IMR-90 (cell line): ENCODE data around the gene KCNH2. TPM values are rescaled to one million over a fixed set of nuclear protein-coding genes. Genes with fewer than 3 reads are reported as not detected.
A peak's percentile ranks its signal among the peaks of the same experiment; 100 is the strongest.

Experiments
- ATAC-seq: fragments of 200-7000 bp; cut with Tn5 transposase; 2 replicates; pipeline ENCODE4 v1.9.1; 2020; ENCODE audit warnings: low read depth, mild to moderate bottlenecking, moderate library complexity
- BruUV-seq: library from RNA; stranded (reverse); fragments of 400-500 nt; replicated peaks from 2 replicates; lab custom pipeline; 2021; lab: Mats Ljungman, UMichigan
- CTCF ChIA-PET: fragments of 300-600 bp; formaldehyde crosslinking; extraction: SDS; loops from one replicate; lab custom pipeline; 2021; ENCODE audit warnings: antibody characterized with exemption; lab: Yijun Ruan, JAX
- POLR2A ChIA-PET: fragments of 300-600 bp; sonication (Branson Sonifier 250); formaldehyde crosslinking; loops from one replicate; lab custom pipeline; 2022; ENCODE audit warnings: antibody characterized with exemption; ENCODE audit not compliant: unreplicated experiment; lab: Charles Lee
- DNase-seq: peaks from one replicate; pipeline ENCODE4 v3.0.0; 2013
- H2AFZ ChIP-seq: replicated peaks from 2 replicates; pipeline ENCODE3; 2013; ENCODE audit warnings: low read length, mild to moderate bottlenecking; ENCODE audit not compliant: poor library complexity
- H2AK5ac ChIP-seq: 2 replicates; pipeline ENCODE4 v1.6.1; 2013; ENCODE audit warnings: low read depth, low read length, inconsistent platforms
- H2AK9ac ChIP-seq: replicated peaks from 2 replicates; pipeline ENCODE3; 2013; ENCODE audit warnings: mild to moderate bottlenecking, low read depth, low read length, moderate library complexity; ENCODE audit not compliant: poor library complexity
- H2BK120ac ChIP-seq: 2 replicates; pipeline ENCODE4 v1.6.1; 2013; ENCODE audit warnings: low read depth, low read length, inconsistent platforms
- H2BK15ac ChIP-seq: 3 replicates; pipeline ENCODE4 v1.6.1; 2013; ENCODE audit warnings: low read depth, low read length, inconsistent platforms
- H2BK20ac ChIP-seq: 2 replicates; pipeline ENCODE4 v1.6.1; 2013; ENCODE audit warnings: low read depth, mild to moderate bottlenecking, inconsistent platforms, low read length, moderate library complexity
- H2BK5ac ChIP-seq: 2 replicates; pipeline ENCODE4 v1.6.1; 2013; ENCODE audit warnings: mild to moderate bottlenecking, low read depth, low read length, inconsistent platforms; ENCODE audit not compliant: poor library complexity, severe bottlenecking
- H3K14ac ChIP-seq: replicated peaks from 2 replicates; pipeline ENCODE4 v1.6.1; 2013; ENCODE audit warnings: low read depth, low read length, inconsistent platforms
- H3K18ac ChIP-seq: 2 replicates; pipeline ENCODE4 v1.6.1; 2013; ENCODE audit warnings: low read depth, low read length, control low read depth
- H3K23ac ChIP-seq: 2 replicates; pipeline ENCODE4 v1.6.1; 2013; ENCODE audit warnings: low read depth, low read length, inconsistent platforms
- H3K27ac ChIP-seq: 2 replicates; pipeline ENCODE4 v1.5.1; 2013; ENCODE audit warnings: mild to moderate bottlenecking, control low read depth, low read length; ENCODE audit not compliant: insufficient read depth
- H3K27me3 ChIP-seq: 2 replicates; pipeline ENCODE4 v1.6.1; 2013; ENCODE audit warnings: low read length; ENCODE audit not compliant: control insufficient read depth, insufficient read depth
- H3K36me3 ChIP-seq: 2 replicates; pipeline ENCODE4 v1.6.1; 2013; ENCODE audit warnings: low read length, mixed read lengths; ENCODE audit not compliant: control insufficient read depth, insufficient read depth
- H3K4ac ChIP-seq: 2 replicates; pipeline ENCODE4 v1.6.1; 2013; ENCODE audit warnings: low read depth, low read length, inconsistent platforms
- H3K4me1 ChIP-seq: 2 replicates; pipeline ENCODE4 v1.6.1; 2013; ENCODE audit warnings: low read length, mixed read lengths; ENCODE audit not compliant: control insufficient read depth, insufficient read depth
- H3K4me2 ChIP-seq: 2 replicates; pipeline ENCODE4 v1.6.1; 2013; ENCODE audit warnings: low read depth, mild to moderate bottlenecking, control low read depth, low read length, moderate library complexity
- H3K4me3 ChIP-seq: 2 replicates; pipeline ENCODE4 v1.5.1; 2013; ENCODE audit warnings: low read depth, mild to moderate bottlenecking, control low read depth, low read length, moderate library complexity; ENCODE audit not compliant: insufficient read depth
- H3K56ac ChIP-seq: 2 replicates; pipeline ENCODE4 v1.6.1; 2013; ENCODE audit warnings: low read length, inconsistent platforms; ENCODE audit not compliant: insufficient read depth; ENCODE audit errors: extremely low read depth
- H3K79me1 ChIP-seq, 2 experiments: 2 replicates each; pipeline ENCODE4 v1.6.1; 2013; ENCODE audit warnings: low read length in 2 of 2, inconsistent platforms in 1 of 2, low read depth in 1 of 2
- H3K9ac ChIP-seq: 2 replicates; pipeline ENCODE4 v1.6.1; 2013; ENCODE audit warnings: low read depth, low read length, control low read depth
- H3K9me1 ChIP-seq: 2 replicates; pipeline ENCODE4 v1.6.1; 2013; ENCODE audit warnings: low read length, inconsistent platforms; ENCODE audit not compliant: insufficient read depth
- H3K9me3 ChIP-seq: 2 replicates; pipeline ENCODE4 v1.6.1; 2013; ENCODE audit warnings: low read length; ENCODE audit not compliant: control insufficient read depth, insufficient read depth
- H4K20me1 ChIP-seq: 2 replicates; pipeline ENCODE4 v1.6.1; 2013; ENCODE audit warnings: low read length, inconsistent platforms; ENCODE audit not compliant: insufficient read depth
- H4K5ac ChIP-seq: 2 replicates; pipeline ENCODE4 v1.6.1; 2013; ENCODE audit warnings: mild to moderate bottlenecking, low read depth, low read length, control low read depth
- H4K8ac ChIP-seq, 2 experiments: 2 replicates each; pipeline ENCODE4 v1.6.1; 2013; ENCODE audit warnings: low read depth in 2 of 2, low read length in 2 of 2, control low read depth in 1 of 2, inconsistent platforms in 1 of 2
- H4K91ac ChIP-seq: 2 replicates; pipeline ENCODE4 v1.6.1; 2013; ENCODE audit warnings: low read depth, low read length, inconsistent platforms; ENCODE audit not compliant: insufficient read depth
- BHLHE40 ChIP-seq: fragments of 150-350 bp; IDR thresholded peaks from 2 replicates; pipeline ENCODE4 v1.6.1; 2016; ENCODE audit warnings: mild to moderate bottlenecking, low read depth, low read length
- CEBPB ChIP-seq: IDR thresholded peaks from 2 replicates; pipeline ENCODE4 v1.6.1; 2012; ENCODE audit warnings: low read depth, low read length, improper control_type of control experiment
- CHD1 ChIP-seq: IDR thresholded peaks from 2 replicates; pipeline ENCODE4 v1.6.1; 2012; ENCODE audit warnings: low read depth, low read length, improper control_type of control experiment
- ELK1 ChIP-seq: fragments of 150-350 bp; IDR thresholded peaks from 2 replicates; pipeline ENCODE4 v1.6.1; 2016; ENCODE audit warnings: low read depth, mild to moderate bottlenecking, low read length, moderate library complexity, borderline replicate concordance
- FOS ChIP-seq: fragments of 150-350 bp; IDR thresholded peaks from 2 replicates; pipeline ENCODE4 v1.6.1; 2016; ENCODE audit warnings: low read depth, low read length
- MAFK ChIP-seq: IDR thresholded peaks from 2 replicates; pipeline ENCODE4 v1.6.1; 2012; ENCODE audit warnings: low read depth, low read length, improper control_type of control experiment
- MAZ ChIP-seq: IDR thresholded peaks from 2 replicates; pipeline ENCODE4 v1.6.1; 2012; ENCODE audit warnings: low read depth, mild to moderate bottlenecking, low read length, improper control_type of control experiment, moderate library complexity, borderline replicate concordance
- MXI1 ChIP-seq: IDR thresholded peaks from 2 replicates; pipeline ENCODE4 v1.6.1; 2012; ENCODE audit warnings: low read depth, mild to moderate bottlenecking, low read length, moderate library complexity, borderline replicate concordance
- POLR2A ChIP-seq: IDR thresholded peaks from 2 replicates; pipeline ENCODE4 v1.6.1; 2012; ENCODE audit warnings: mild to moderate bottlenecking, low read depth, low read length
- RAD21 ChIP-seq: IDR thresholded peaks from 2 replicates; pipeline ENCODE4 v1.6.1; 2012; ENCODE audit warnings: low read length, improper control_type of control experiment
- SMC3 ChIP-seq: fragments of 150-350 bp; IDR thresholded peaks from 2 replicates; pipeline ENCODE4 v1.6.1; 2016; ENCODE audit warnings: low read depth, mild to moderate bottlenecking, antibody characterized with exemption, low read length, moderate library complexity
- WGBS, 2 experiments: methylation state at CpG; one replicate each; pipeline versions ENCODE4 v1.1.5 to v1.1.7; 2013; ENCODE audit warnings: missing lambda C conversion rate in 2 of 2; ENCODE audit not compliant: insufficient read length in 1 of 2; ENCODE audit errors: extremely low coverage in 2 of 2; 5-methylcytosine and 5-hydroxymethylcytosine counted together
- dilution Hi-C: fragments of 300-500 bp; cut with HindIII; formaldehyde crosslinking; loops from one replicate; pipeline ENCODE4 v1.14.3; 2018; ENCODE audit warnings: low sequenced_read_pairs; ENCODE audit not compliant: unreplicated experiment
- in situ Hi-C: fragments of 300-500 bp; cut with MboI; formaldehyde crosslinking; loops from 3 replicates; pipeline ENCODE4 v1.14.3; 2019; ENCODE audit warnings: low sequenced_read_pairs, inconsistent platforms, mixed read lengths
- intact Hi-C: fragments of 100-400 bp; cut with micrococcal nuclease; formaldehyde crosslinking; loops from 2 replicates; pipeline ENCODE4 v1.10.0; 2022
- polyA plus RNA-seq, 3 experiments: library from polyadenylated mRNA; depleted of rRNA; stranded (reverse); fragments of >200 nt; gene quantifications; 2 replicates each; pipeline ENCODE4 v1.2.3, GENCODE V29; 2012; ENCODE audit warnings: low replicate concordance in 1 of 3
- total RNA-seq: library from RNA; depleted of rRNA; stranded (reverse); fragments of >200 nt; gene quantifications from 2 replicates; pipeline ENCODE4 v1.2.3, GENCODE V29; 2012
- TF ChIP-seq, protein P1 (sequence below): fragments of 150-350 bp; IDR thresholded peaks from 2 replicates; pipeline ENCODE4 v1.6.1; 2017; ENCODE audit warnings: mild to moderate bottlenecking, antibody characterized with exemption, low read length, low read depth

The KCNH2 gene
- total and polyA plus RNA-seq, 2 of the 4 experiments (the other 2 are of a cell fraction) = 0.90 to 2.1 TPM

DNA sequence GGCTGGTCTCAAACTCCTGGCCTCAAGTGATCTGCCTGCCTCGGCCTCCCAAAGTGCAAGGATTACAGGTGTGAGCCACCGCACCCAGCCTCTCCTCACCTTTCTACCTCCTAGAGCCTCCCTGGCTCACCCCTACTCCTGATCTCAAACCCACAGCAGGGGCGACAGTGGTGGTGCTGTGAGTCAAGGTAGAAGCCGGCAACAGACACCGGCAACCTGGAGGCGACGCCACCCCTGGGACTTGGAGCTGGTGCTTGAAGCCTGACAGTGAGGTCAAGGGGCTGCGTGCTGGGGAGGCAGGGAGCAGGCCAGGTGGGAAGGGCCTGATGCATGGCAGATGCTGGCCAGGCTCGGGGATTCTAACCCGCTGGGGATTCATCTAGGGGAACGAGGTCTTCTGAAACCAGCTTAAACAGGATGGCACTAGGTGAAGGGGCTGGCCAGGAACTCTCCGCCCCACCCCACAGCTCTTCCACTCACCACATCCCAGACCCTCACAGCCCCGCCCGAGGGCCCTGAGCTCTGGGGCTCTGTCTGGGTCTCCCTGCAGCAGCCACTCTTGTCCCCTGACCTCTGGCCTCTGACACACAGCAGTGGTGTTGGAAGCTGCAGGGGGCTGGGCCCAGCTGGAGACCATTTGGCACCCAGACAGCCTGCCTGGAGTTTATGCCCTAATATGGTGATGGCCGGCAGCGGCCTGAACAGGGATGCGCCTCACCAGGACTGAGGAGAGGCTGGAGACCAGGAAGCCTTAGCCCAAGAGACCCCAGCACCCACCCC, 16.4 kb downstream of the KCNH2 start:
- no TSS peak for BruUV-seq
- DNase-seq (peak; percentile 47), ATAC-seq (peak; percentile 66)
- Histone ChIP-seq H2BK5ac (no peak overlapping the region), H3K79me1 (no peaks in the 10 kb centered on the region), H3K27me3 (no peaks in the 10 kb centered on the region; the same call in 1 of the 2 replicates), H2BK15ac (no peak overlapping the region), H2BK20ac (peak overlapping the region; percentile 64), H3K4me1 (peaks cover 13% of the 10 kb centered on the region; the same call in 1 of the 2 replicates), H4K20me1 (no peaks in the 10 kb centered on the region), H3K18ac (peak overlapping the region; percentile 63; the same call in 1 of the 2 replicates), H4K8ac (peak overlapping the region; percentile 78 to 85; a peak in 3 of 4 replicates), H3K9me1 (no peaks in the 10 kb centered on the region), H2AK9ac (peak overlapping the region; percentile 18), H3K36me3 (no peaks in the 10 kb centered on the region; the same call in 1 of the 2 replicates), H4K91ac (peak overlapping the region; percentile 92), H3K27ac (peak overlapping the region; percentile 79), H2BK120ac (peak overlapping the region; percentile 66), H2AK5ac (peak overlapping the region; percentile 52), H3K23ac (no peak overlapping the region), H3K9ac (peak overlapping the region; percentile 61), H2AFZ (peak overlapping the region; percentile 52), H3K4me3 (no peak overlapping the region), H3K14ac (0 out of 2 replicates have a peak overlapping the region, but pooled peaks have one; percentile 73), H3K4me2 (no peak overlapping the region), H3K56ac (0 out of 2 replicates have a peak overlapping the region, but pooled peaks have one; percentile 46), H3K9me3 (no peaks in the 10 kb centered on the region), H4K5ac (peak overlapping the region; percentile 86), H3K4ac (peak overlapping the region; percentile 71)
- in situ Hi-C loops (no loop called here), dilution Hi-C loops (no loop called here), intact Hi-C loops (loop anchor here (1.0 to 2.0 kb wide), 4 partner anchors 57 to 211 kb away; no protein-coding TSS in a partner anchor)
- ChIA-PET POLR2A (no interaction called here), CTCF (interaction anchor here (0.6 to 2.4 kb wide), 4 partner anchors 23 to 90 kb away, joined by 3 to 18 read pairs (median 6); no protein-coding TSS in a partner anchor)
- 50% methylated on average over 1 of the region's 17 CpGs; no CpG with 5 or more reads in 1 of the 2 experiments for WGBS, 2 experiments
- TF ChIP-seq FOS (no peak), ELK1 (no peak), CEBPB (no peak), BHLHE40 (no peak), MAZ (no peak), POLR2A (no peak), SMC3 (no peak), MXI1 (no peak), CHD1 (no peak), RAD21 (no peak), MAFK (no peak)
- TF ChIP-seq, protein P1, sequence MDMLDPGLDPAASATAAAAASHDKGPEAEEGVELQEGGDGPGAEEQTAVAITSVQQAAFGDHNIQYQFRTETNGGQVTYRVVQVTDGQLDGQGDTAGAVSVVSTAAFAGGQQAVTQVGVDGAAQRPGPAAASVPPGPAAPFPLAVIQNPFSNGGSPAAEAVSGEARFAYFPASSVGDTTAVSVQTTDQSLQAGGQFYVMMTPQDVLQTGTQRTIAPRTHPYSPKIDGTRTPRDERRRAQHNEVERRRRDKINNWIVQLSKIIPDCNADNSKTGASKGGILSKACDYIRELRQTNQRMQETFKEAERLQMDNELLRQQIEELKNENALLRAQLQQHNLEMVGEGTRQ = no peak
